Activated CD4-positive, alpha-beta T cell treated with anti-CD3 and anti-CD28 coated beads for 36 hours (primary cell): ENCODE data around the gene ERG. TPM values are rescaled to one million over a fixed set of nuclear protein-coding genes. Genes with fewer than 3 reads are reported as not detected.

Source experiments
- ATAC-seq: fragments of 200-7000 bp; cut with Tn5 transposase; one replicate; pipeline ENCODE4 v1.10.0; 2021; ENCODE audit warnings: mild to moderate bottlenecking, moderate library complexity
- CTCF ChIA-PET: fragments of 350-600 bp; sonication (Branson Sonifier 250); formaldehyde crosslinking; loops from one replicate; lab custom pipeline; 2021; ENCODE audit warnings: antibody characterized with exemption; lab: Charles Lee
- POLR2A ChIA-PET: fragments of 350-600 bp; sonication (Branson Sonifier 250); formaldehyde crosslinking; loops from one replicate; lab custom pipeline; 2021; ENCODE audit warnings: antibody characterized with exemption, inconsistent platforms; lab: Charles Lee
- DNase-seq: peaks from one replicate; pipeline ENCODE4 v3.0.0-alpha.2; 2020
- H3K27ac Mint-ChIP-seq: one replicate; pipeline ENCODE4 v1.8.0; 2021; ENCODE audit warnings: mixed read lengths
- H3K27me3 Mint-ChIP-seq: one replicate; pipeline ENCODE4 v1.8.0; 2021; ENCODE audit warnings: mixed read lengths
- H3K36me3 Mint-ChIP-seq: one replicate; pipeline ENCODE4 v1.8.0; 2021; ENCODE audit warnings: low read depth, mixed read lengths
- H3K4me1 Mint-ChIP-seq: one replicate; pipeline ENCODE4 v1.8.0; 2021; ENCODE audit warnings: mixed read lengths
- H3K4me3 Mint-ChIP-seq: one replicate; pipeline ENCODE4 v1.8.0; 2021; ENCODE audit warnings: mild to moderate bottlenecking, moderate library complexity, mixed read lengths
- H3K9me3 Mint-ChIP-seq: one replicate; pipeline ENCODE4 v1.8.0; 2021; ENCODE audit warnings: low read depth, mixed read lengths
- intact Hi-C, 2 experiments: fragments of 100-400 bp; cut with DNase I in 1 of 2; cut with micrococcal nuclease in 1 of 2; formaldehyde crosslinking; loops; one replicate each; pipeline versions ENCODE4 v1.14.2 to v1.15.1; 2022 to 2024; cut with DNase I, micrococcal nuclease
- total RNA-seq, 2 experiments: library from RNA; stranded (reverse); gene quantifications; one replicate each; pipeline ENCODE4 v1.2.3, GENCODE V29; 2021

The ERG gene
- total RNA-seq, 2 experiments from 2014 or later: 0.07 TPM; not detected in 1

GRCh38 chr21:38402291-38402690 lies 96.0 kb downstream of the ERG start:
- no peak overlapping the region for H3K27ac Mint-ChIP-seq
- H3K27me3 Mint-ChIP-seq: peaks cover 15% of the 10 kb centered on the region
- intact Hi-C loops: no loop called here
- H3K4me3 Mint-ChIP-seq: no peak overlapping the region
- H3K36me3 Mint-ChIP-seq: no peaks in the 10 kb centered on the region
- DNase-seq (no peak), ATAC-seq (no peak)
- CTCF ChIA-PET: interaction anchor here (0.6 to 0.7 kb wide), 2 partner anchors 13 to 679 kb away, joined by 3 read pairs; no protein-coding TSS in a partner anchor
- H3K4me1 Mint-ChIP-seq: no peaks in the 10 kb centered on the region
- H3K9me3 Mint-ChIP-seq: no peaks in the 10 kb centered on the region
- POLR2A ChIA-PET: no interaction called here

GRCh38 chr21:38401191-38401926 lies 96.9 kb downstream of the ERG start:
- ChIA-PET CTCF (interaction anchor here (0.6 kb wide), 1 partner anchor 678 kb away, joined by 3 read pairs; no protein-coding TSS in a partner anchor), POLR2A (no interaction called here)
- DNase-seq (no peak), ATAC-seq (no peak)
- intact Hi-C loops: no loop called here
- no peaks in the 10 kb centered on the region for H3K4me1 Mint-ChIP-seq
- H3K27ac Mint-ChIP-seq: no peak overlapping the region
- no peaks in the 10 kb centered on the region for H3K9me3 Mint-ChIP-seq
- no peaks in the 10 kb centered on the region for H3K36me3 Mint-ChIP-seq
- H3K4me3 Mint-ChIP-seq: no peak overlapping the region
- H3K27me3 Mint-ChIP-seq: peaks cover 18% of the 10 kb centered on the region

- CTCF ChIA-PET: interaction anchor here (1.1 kb wide), 1 partner anchor 49 kb away, joined by 3 read pairs; no protein-coding TSS in a partner anchor
- no peak for DNase-seq
- H3K9me3 Mint-ChIP-seq: no peaks in the 10 kb centered on the region
Measured at GRCh38 chr21:38400195-38400919, 97.9 kb downstream of the ERG start.

GRCh38 chr21:38399103-38399502 lies 99.2 kb downstream of the ERG start:
- ATAC-seq: no peak
- no peaks in the 10 kb centered on the region for H3K4me1 Mint-ChIP-seq
- ChIA-PET CTCF (no interaction called here), POLR2A (no interaction called here)
- no peaks in the 10 kb centered on the region for H3K36me3 Mint-ChIP-seq
- intact Hi-C loops: no loop called here
- DNase-seq: no peak
- H3K27me3 Mint-ChIP-seq: peaks cover 18% of the 10 kb centered on the region
- H3K27ac Mint-ChIP-seq: no peak overlapping the region
- H3K4me3 Mint-ChIP-seq: no peak overlapping the region
- H3K9me3 Mint-ChIP-seq: no peaks in the 10 kb centered on the region

More at GRCh38 chr21:38400195-38400919, 97.9 kb downstream of the ERG start:
- no peak overlapping the region for H3K4me3 Mint-ChIP-seq
- POLR2A ChIA-PET: no interaction called here
- ATAC-seq: no peak
- no peaks in the 10 kb centered on the region for H3K4me1 Mint-ChIP-seq
- H3K27me3 Mint-ChIP-seq: peaks cover 18% of the 10 kb centered on the region
- no peak overlapping the region for H3K27ac Mint-ChIP-seq
- H3K36me3 Mint-ChIP-seq: no peaks in the 10 kb centered on the region
- intact Hi-C loops: no loop called here

- Mint-ChIP-seq H3K36me3 (no peaks in the 10 kb centered on the region), H3K9me3 (no peaks in the 10 kb centered on the region), H3K4me3 (no peak overlapping the region), H3K4me1 (no peaks in the 10 kb centered on the region), H3K27me3 (peaks cover 12% of the 10 kb centered on the region), H3K27ac (no peak overlapping the region)
- POLR2A ChIA-PET: no interaction called here
- DNase-seq (no peak), ATAC-seq (no peak)
- intact Hi-C loops: no loop called here
- CTCF ChIA-PET: interaction anchor here (1.0 kb wide), 1 partner anchor 19 kb away, joined by 4 read pairs; no protein-coding TSS in a partner anchor
Measured at GRCh38 chr21:38396325-38396724, 102.0 kb downstream of the ERG start.

- no peak overlapping the region for H3K4me3 Mint-ChIP-seq
- peaks cover 12% of the 10 kb centered on the region for H3K27me3 Mint-ChIP-seq
- ATAC-seq (no peak), DNase-seq (no peak)
- H3K4me1 Mint-ChIP-seq: no peaks in the 10 kb centered on the region
- H3K36me3 Mint-ChIP-seq: no peaks in the 10 kb centered on the region
- no peaks in the 10 kb centered on the region for H3K9me3 Mint-ChIP-seq
- intact Hi-C loops: no loop called here
- ChIA-PET POLR2A (no interaction called here), CTCF (interaction anchor here (1.0 kb wide), 1 partner anchor 18 kb away, joined by 4 read pairs; no protein-coding TSS in a partner anchor)
- H3K27ac Mint-ChIP-seq: no peak overlapping the region
Measured at GRCh38 chr21:38395581-38395980, 102.7 kb downstream of the ERG start.

GRCh38 chr21:38392661-38393060 lies 105.6 kb downstream of the ERG start:
- DNase-seq (no peak), ATAC-seq (no peak)
- intact Hi-C loops: no loop called here
- no peak overlapping the region for H3K27ac Mint-ChIP-seq
- H3K36me3 Mint-ChIP-seq: no peaks in the 10 kb centered on the region
- no peak overlapping the region for H3K4me3 Mint-ChIP-seq
- POLR2A ChIA-PET: no interaction called here
- peaks cover 7% of the 10 kb centered on the region for H3K27me3 Mint-ChIP-seq
- CTCF ChIA-PET: interaction anchor here (1.0 to 1.5 kb wide), 2 partner anchors 11 to 36 kb away, joined by 4 to 8 read pairs; no protein-coding TSS in a partner anchor
- no peaks in the 10 kb centered on the region for H3K9me3 Mint-ChIP-seq
- H3K4me1 Mint-ChIP-seq: no peaks in the 10 kb centered on the region

- POLR2A ChIA-PET: no interaction called here
- intact Hi-C loops: no loop called here
- H3K4me3 Mint-ChIP-seq: no peak overlapping the region
Measured at GRCh38 chr21:38389896-38390295, 108.4 kb downstream of the ERG start.

GRCh38 chr21:38389354-38389676 lies 109.0 kb downstream of the ERG start:
- intact Hi-C loops: no loop called here
- DNase-seq: no peak
- peaks cover 4% of the 10 kb centered on the region for H3K4me1 Mint-ChIP-seq
- peaks cover 7% of the 10 kb centered on the region for H3K27me3 Mint-ChIP-seq
- ATAC-seq: no peak
- H3K27ac Mint-ChIP-seq: no peak overlapping the region
- ChIA-PET POLR2A (no interaction called here), CTCF (interaction anchor here (0.7 kb wide), 1 partner anchor 192 kb away, joined by 3 read pairs; no protein-coding TSS in a partner anchor)
- H3K36me3 Mint-ChIP-seq: no peaks in the 10 kb centered on the region
- H3K9me3 Mint-ChIP-seq: no peaks in the 10 kb centered on the region
- H3K4me3 Mint-ChIP-seq: no peak overlapping the region

More at GRCh38 chr21:38389896-38390295, 108.4 kb downstream of the ERG start:
- no peaks in the 10 kb centered on the region for H3K36me3 Mint-ChIP-seq
- CTCF ChIA-PET: no interaction called here
- DNase-seq (no peak), ATAC-seq (no peak)
- peaks cover 7% of the 10 kb centered on the region for H3K27me3 Mint-ChIP-seq
- no peak overlapping the region for H3K27ac Mint-ChIP-seq
- no peaks in the 10 kb centered on the region for H3K9me3 Mint-ChIP-seq
- peaks cover 4% of the 10 kb centered on the region for H3K4me1 Mint-ChIP-seq

GRCh38 chr21:38388647-38389353 lies 109.5 kb downstream of the ERG start:
- intact Hi-C loops: no loop called here
- Mint-ChIP-seq H3K27me3 (peaks cover 9% of the 10 kb centered on the region), H3K4me3 (no peak overlapping the region), H3K36me3 (no peaks in the 10 kb centered on the region), H3K4me1 (peaks cover 4% of the 10 kb centered on the region), H3K9me3 (no peaks in the 10 kb centered on the region), H3K27ac (no peak overlapping the region)
- ChIA-PET POLR2A (no interaction called here), CTCF (interaction anchor here (0.7 kb wide), 1 partner anchor 191 kb away, joined by 3 read pairs; no protein-coding TSS in a partner anchor)
- ATAC-seq: no peak
- DNase-seq: no peak

- ATAC-seq (no peak), DNase-seq (no peak)
- intact Hi-C loops: no loop called here
- Mint-ChIP-seq H3K27me3 (peaks cover 11% of the 10 kb centered on the region), H3K9me3 (no peaks in the 10 kb centered on the region), H3K27ac (no peak overlapping the region), H3K4me1 (peaks cover 4% of the 10 kb centered on the region), H3K4me3 (no peak overlapping the region), H3K36me3 (no peaks in the 10 kb centered on the region)
- ChIA-PET CTCF (interaction anchor here (1.1 kb wide), 1 partner anchor 9 kb away, joined by 3 read pairs; no protein-coding TSS in a partner anchor), POLR2A (no interaction called here)
Measured at GRCh38 chr21:38388203-38388602, 110.1 kb downstream of the ERG start.
